NOMO-1 treated with DMSO at 0.1 percent for 48 hours (cell line): ENCODE measurements around the gene NUP214.
"Not testable (repeated sequence)": the region's sequence is repeated elsewhere in the genome, so short reads cannot be mapped to it uniquely, and the experiment has no call there.

ENCODE experiments used
- DNase-seq: peaks from one replicate; lab custom pipeline; 2025; ENCODE audit not compliant: unreplicated experiment; lab: John Stamatoyannopoulos, UW

The NUP214 gene

GRCh38 chr9:131227959-131228460 is 102.6 kb downstream of the NUP214 start:
- no peak for DNase-seq

DNA sequence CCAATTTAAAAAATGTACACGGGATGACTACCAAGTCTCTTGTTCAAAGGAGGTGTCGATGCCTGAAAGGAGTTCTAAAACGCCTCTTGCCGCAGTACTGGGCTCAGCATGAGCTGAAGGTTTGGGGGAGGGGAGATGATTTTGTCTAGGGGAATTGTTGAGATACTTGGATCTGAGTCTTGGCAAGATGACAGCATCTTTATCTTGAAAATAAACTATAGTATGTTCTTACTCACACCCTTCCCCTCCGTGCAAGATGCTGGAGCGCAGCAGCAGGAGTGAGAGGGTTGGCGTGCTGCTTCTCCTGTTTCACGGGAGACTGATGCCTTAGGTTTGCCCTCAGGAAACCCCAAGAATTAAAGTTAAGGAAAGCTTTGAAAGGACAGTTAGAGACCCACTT is 103.6 kb downstream of the NUP214 start:
- DNase-seq = no peak

GRCh38 chr9:131233556-131233955 is 108.2 kb downstream of the NUP214 start:
- no peak for DNase-seq

GRCh38 chr9:131233995-131234394 is 108.6 kb downstream of the NUP214 start:
- DNase-seq = no peak

GRCh38 chr9:131234799-131235479 is 109.6 kb downstream of the NUP214 start:
- no peak for DNase-seq

DNA sequence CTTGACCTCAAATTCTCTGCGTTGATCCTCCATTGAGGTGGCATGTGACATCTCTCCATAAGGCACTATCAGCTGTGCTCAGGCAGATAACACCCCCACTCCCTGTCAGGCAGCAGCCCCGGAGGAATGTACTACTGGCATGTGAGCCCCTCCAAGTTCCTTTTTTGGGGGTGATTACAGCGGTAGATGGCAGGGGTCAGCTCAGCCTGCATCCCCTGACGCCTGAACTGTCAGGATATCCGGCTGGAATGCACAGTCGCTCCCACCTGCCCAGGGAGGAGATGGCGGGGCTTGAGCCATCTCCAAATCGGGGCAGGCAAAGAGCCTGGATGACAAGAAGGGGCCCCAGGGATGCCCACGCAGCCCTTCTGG is 110.1 kb downstream of the NUP214 start:
- DNase-seq = no peak

GRCh38 chr9:131236161-131236560 is 110.8 kb downstream of the NUP214 start:
- DNase-seq = no peak

- no peak for DNase-seq
Measured at GRCh38 chr9:131236761-131237160, 111.4 kb downstream of the NUP214 start.

DNA sequence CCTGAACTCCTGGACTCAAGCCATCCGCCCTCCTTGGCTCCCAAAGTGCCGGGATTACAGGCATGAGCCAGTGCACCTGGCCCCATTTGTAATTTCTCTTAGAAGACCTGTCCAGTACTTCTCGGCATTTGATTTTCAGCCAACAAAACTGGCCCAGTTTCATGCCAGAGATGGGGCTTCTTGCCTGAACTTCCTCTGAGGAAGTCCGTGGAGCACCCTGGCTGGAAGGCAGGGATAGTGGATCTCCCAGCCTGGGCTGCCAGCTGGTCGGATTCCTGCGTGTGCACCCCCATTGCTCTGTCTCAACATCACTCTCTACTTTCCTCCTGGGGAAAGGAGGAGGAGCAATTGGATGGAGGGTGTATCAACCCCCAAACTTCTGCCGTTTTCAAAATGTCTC is 111.9 kb downstream of the NUP214 start:
- DNase-seq = no peak

DNA sequence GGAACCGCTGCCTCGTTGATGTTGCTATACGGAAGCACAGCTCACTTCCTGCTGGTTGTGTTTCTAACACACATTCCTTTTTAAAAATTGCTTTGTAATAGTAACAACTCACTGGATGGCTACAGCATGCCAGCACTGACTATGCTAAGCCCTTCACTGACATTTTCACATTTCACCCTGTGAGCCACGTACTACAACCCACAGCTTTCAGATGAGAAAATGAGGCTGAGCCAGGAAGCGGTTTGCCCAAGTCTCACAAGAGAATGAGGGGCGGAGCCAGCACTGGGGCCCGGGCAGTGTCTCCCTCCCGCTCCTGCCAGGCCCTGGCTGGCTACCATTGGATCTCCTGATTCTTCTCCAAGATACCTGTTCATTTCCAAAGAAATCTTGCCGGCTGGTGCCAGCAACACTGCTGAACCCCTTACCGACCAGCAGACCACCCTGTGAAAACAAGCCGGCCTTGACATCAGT is 112.6 kb downstream of the NUP214 start:
- peak; percentile 62 for DNase-seq

- no peak for DNase-seq
Measured at GRCh38 chr9:131238402-131239021, 113.1 kb downstream of the NUP214 start.

DNA sequence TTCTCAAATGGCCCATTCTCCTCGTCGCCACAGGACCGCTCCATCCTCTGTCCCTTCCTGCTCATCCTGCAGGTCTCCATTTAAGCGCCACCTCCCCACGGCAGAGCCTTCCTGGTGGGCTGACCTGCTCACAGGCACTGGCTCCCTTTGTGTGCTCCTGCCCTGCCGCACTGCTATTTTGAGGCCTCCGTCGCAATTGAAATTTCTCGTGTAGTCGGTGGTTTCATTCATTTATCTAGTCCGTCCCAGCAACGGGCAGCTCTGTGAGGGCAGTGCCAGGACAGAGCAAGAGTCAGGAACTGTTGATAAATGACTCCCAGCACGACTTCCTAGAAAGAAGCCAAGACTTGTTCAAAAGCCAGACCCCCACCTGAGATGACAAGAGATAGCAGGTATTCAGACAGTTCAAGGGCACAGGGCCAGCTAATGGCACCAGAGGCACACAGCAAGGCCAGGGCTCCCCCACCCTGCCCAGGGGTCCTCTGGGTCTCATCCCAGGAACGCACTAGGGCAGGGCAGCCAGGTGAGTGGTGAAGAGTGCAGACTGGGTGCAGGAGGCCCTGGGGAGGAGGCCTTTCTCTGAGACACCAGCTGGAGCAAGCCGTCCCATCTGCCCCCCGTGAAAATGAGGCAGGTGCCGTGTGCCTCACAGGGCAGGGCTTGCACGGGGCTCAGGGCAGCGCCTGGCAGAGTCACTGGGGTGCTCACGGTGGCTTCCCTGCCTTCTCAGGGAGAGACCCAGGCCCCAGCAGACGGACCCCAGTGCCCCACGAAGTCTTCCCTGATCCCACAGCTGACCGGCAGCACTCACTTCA is 114.0 kb downstream of the NUP214 start:
- no peak for DNase-seq

DNA sequence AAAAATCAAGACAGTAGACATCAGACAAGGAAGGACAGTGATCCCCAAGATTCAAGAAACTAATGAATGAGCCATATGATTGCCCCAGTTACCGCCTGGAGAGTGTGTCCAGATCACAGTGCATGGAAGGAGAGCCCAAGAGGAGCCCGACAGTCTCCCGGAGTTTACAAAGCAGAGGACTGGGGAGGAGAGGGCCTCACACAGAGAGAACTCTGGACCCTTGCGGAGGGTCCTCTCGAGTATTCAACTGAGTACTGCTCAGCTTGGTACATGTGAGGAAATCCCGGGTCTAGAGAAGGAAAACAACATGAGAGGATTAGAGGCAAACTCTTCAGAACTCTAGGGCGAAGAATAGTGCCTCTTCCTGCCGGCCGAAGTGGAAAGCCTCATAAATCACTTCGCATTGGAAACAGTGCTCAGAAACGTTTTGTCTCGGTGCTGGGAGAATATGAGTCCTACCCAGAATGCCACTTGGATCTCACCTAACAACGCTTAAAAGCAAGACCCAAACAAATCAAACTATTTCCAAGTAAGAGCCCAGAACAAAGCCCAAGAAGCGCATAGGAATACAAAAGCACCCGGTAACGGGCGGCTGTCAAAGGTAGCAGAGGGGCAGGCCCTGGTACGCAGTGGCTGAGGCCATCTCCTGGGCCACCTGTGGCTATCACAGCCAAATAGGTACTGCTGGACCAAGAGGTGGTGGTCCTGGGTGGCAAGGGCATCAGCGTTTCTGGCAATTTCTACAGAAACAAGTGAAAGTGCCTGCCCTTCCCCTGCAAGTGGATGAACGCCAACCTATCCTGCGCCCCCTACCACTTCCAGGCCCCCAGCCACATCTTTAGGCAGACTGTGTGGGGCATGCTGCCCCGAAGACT is 114.9 kb downstream of the NUP214 start:
- DNase-seq = no peak

- DNase-seq = not testable (repeated sequence)
Measured at GRCh38 chr9:131244331-131244730, 118.9 kb downstream of the NUP214 start.

- no peak for DNase-seq
Measured at GRCh38 chr9:131246618-131247017, 121.2 kb downstream of the NUP214 start.

DNA sequence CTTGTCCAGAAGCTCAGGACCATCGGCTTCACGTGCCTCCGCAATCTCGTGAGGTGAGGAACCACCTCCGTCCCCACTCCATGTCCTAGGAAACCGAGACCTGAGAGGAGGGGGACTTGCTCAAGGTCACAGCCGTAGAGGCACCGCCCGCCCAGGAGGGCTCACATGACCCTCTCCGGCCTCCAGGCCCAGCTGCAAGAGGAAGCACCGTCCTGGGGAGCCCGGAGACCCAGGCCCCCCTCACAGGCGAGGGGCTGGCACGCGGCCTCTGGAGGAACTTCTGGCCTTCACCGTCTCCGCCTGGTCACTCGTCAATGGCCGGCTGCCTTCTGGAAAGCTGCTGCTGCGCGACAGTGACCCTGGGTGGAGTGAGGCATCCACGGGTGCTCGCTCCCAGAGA is 126.7 kb downstream of the NUP214 start:
- DNase-seq = no peak

DNA sequence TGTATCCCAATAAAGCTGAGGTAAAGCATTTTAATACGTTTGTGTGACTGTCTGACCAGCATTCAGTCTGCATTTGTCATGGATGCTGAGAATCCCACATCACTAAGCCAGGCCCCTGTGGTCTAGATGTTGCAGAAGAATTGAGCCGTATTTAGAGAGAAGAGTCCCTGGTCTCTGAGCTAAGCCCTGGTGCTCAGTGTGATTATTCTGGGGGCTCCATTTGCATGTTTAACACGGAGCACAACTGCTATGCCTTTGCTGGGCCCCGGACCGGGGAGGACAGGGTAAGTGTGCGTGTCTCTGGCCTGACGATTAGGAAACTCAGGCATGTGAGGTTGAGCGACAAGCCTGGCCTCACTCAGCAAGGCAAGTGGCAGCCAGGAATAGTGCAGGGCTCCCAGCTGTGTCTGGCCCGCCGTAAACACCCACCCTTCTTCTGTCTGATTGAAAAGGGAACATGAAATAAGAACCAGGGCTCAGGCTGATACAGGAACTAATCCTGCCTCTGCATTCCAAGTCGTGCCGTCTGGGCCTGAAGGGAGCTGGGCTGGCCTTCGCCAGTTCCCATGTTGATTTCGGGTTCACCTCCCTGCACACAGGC is 128.6 kb downstream of the NUP214 start:
- DNase-seq = peak; percentile 77

- DNase-seq = no peak
Measured at GRCh38 chr9:131254626-131255025, 129.2 kb downstream of the NUP214 start.

- DNase-seq = no peak
Measured at GRCh38 chr9:131255676-131256197, 130.4 kb downstream of the NUP214 start.
